Liver (tissue), 9 donors: Measurements from ENCODE around the gene HBE1. TPM values are rescaled to one million over a fixed set of nuclear protein-coding genes. Genes with fewer than 3 reads are reported as not detected.

Source experiments
- DNase-seq: peaks from one replicate; pipeline ENCODE4 v3.0.0-alpha.2; 2017; ENCODE audit warnings: low spot score
- H3K27ac ChIP-seq, 2 donors: one replicate each; pipeline ENCODE4 v1.7.0; 2013; ENCODE audit warnings: inconsistent platforms in 2 of 2, low read length in 2 of 2, control low read depth in 1 of 2, low read depth in 1 of 2, mild to moderate bottlenecking in 1 of 2
- H3K27me3 ChIP-seq, 4 donors: one replicate each; pipeline versions ENCODE4 v1.6.1 to v1.7.0; 2013; ENCODE audit warnings: low read length in 3 of 4, inconsistent platforms in 1 of 4, mild to moderate bottlenecking in 1 of 4, moderate library complexity in 1 of 4; ENCODE audit not compliant: control insufficient read depth in 4 of 4, insufficient read depth in 4 of 4
- H3K36me3 ChIP-seq, 4 donors: one replicate each; pipeline versions ENCODE4 v1.6.1 to v1.7.0; 2013; ENCODE audit warnings: low read length in 3 of 4, mild to moderate bottlenecking in 3 of 4, low read depth in 1 of 4, moderate library complexity in 1 of 4; ENCODE audit not compliant: control insufficient read depth in 4 of 4, insufficient read depth in 3 of 4
- H3K4me1 ChIP-seq, 4 donors: one replicate each; pipeline versions ENCODE4 v1.6.1 to v1.7.0; 2013; ENCODE audit warnings: low read length in 3 of 4, mild to moderate bottlenecking in 3 of 4, moderate library complexity in 1 of 4; ENCODE audit not compliant: control insufficient read depth in 4 of 4, insufficient read depth in 4 of 4
- H3K4me3 ChIP-seq, 3 donors: one replicate each; pipeline versions ENCODE4 v1.6.1 to v1.7.0; 2013; ENCODE audit warnings: low read length in 3 of 3, control low read depth in 1 of 3, low read depth in 1 of 3, mild to moderate bottlenecking in 1 of 3
- H3K9ac ChIP-seq, 2 donors: one replicate each; pipeline ENCODE4 v1.7.0; 2013; ENCODE audit warnings: low read length in 2 of 2, mild to moderate bottlenecking in 2 of 2, moderate library complexity in 2 of 2, control low read depth in 1 of 2, low read depth in 1 of 2
- H3K9me3 ChIP-seq, 4 donors: one replicate each; pipeline versions ENCODE4 v1.6.1 to v1.7.0; 2013; ENCODE audit warnings: low read length in 3 of 4; ENCODE audit not compliant: control insufficient read depth in 4 of 4
- FOXA2 ChIP-seq: IDR thresholded peaks from 2 replicates; pipeline ENCODE4 v1.6.1; 2016; ENCODE audit warnings: antibody characterized with exemption
- GABPA ChIP-seq, 2 donors: IDR thresholded peaks in 1 of 2; conservative IDR thresholded peaks in 1 of 2; 2 replicates each; pipeline ENCODE4 v1.6.1; 2016; ENCODE audit warnings: antibody characterized with exemption in 2 of 2, mild to moderate bottlenecking in 1 of 2, moderate library complexity in 1 of 2
- HNF4G ChIP-seq: IDR thresholded peaks from 2 replicates; pipeline ENCODE4 v1.6.1; 2016; ENCODE audit warnings: antibody characterized with exemption
- NR2F2 ChIP-seq: IDR thresholded peaks from 2 replicates; pipeline ENCODE4 v1.6.1; 2016; ENCODE audit warnings: antibody characterized with exemption
- REST ChIP-seq: IDR thresholded peaks from 2 replicates; pipeline ENCODE4 v1.6.1; 2016; ENCODE audit warnings: antibody characterized with exemption, mild to moderate bottlenecking
- RXRA ChIP-seq, 2 donors: IDR thresholded peaks; 2 replicates each; pipeline ENCODE4 v1.6.1; 2017 to 2018; ENCODE audit warnings: antibody characterized with exemption in 2 of 2, mild to moderate bottlenecking in 1 of 2
- SP1 ChIP-seq: IDR thresholded peaks from 2 replicates; pipeline ENCODE4 v1.6.1; 2018; ENCODE audit warnings: antibody characterized with exemption, mild to moderate bottlenecking
- TAF1 ChIP-seq: conservative IDR thresholded peaks from 2 replicates; pipeline ENCODE4 v1.6.1; 2016; ENCODE audit warnings: antibody characterized with exemption, mild to moderate bottlenecking
- WGBS: extraction: QIAGEN DNeasy Blood & Tissue Kit; methylation state at CpG from one replicate; pipeline ENCODE4 v1.1.7; 2013; 5-methylcytosine and 5-hydroxymethylcytosine counted together
- polyA plus RNA-seq, 2 donors: library from polyadenylated mRNA; stranded (reverse) in 1 of 2; unstranded in 1 of 2; fragments of 200-250 nt in 1 of 2; fragments of >200 nt in 1 of 2; fragmentation: Nextera tagmentation in 1 of 2; extraction: Ambion mirVana in 1 of 2; gene quantifications; one replicate each; pipeline versions ENCODE4 v1.2.1 to v1.2.3, GENCODE V29; 2013 to 2015
- total RNA-seq, 2 donors: library from RNA; depleted of rRNA; stranded (reverse); fragments of >200 nt; gene quantifications; one replicate each; pipeline ENCODE4 v1.2.3, GENCODE V29; 2014
- TF ChIP-seq, protein P1 (sequence below): IDR thresholded peaks from 2 replicates; pipeline ENCODE4 v1.6.1; 2016; ENCODE audit warnings: antibody characterized with exemption
- donor health status: healthy.
- donor health status: healthy.
- donor health status: healthy.
- donor health status: healthy.
- donor health status: healthy.

HBE1 gene
- total and polyA plus RNA-seq, 4 donors, result 82.7 TPM; not detected in 3

DNA sequence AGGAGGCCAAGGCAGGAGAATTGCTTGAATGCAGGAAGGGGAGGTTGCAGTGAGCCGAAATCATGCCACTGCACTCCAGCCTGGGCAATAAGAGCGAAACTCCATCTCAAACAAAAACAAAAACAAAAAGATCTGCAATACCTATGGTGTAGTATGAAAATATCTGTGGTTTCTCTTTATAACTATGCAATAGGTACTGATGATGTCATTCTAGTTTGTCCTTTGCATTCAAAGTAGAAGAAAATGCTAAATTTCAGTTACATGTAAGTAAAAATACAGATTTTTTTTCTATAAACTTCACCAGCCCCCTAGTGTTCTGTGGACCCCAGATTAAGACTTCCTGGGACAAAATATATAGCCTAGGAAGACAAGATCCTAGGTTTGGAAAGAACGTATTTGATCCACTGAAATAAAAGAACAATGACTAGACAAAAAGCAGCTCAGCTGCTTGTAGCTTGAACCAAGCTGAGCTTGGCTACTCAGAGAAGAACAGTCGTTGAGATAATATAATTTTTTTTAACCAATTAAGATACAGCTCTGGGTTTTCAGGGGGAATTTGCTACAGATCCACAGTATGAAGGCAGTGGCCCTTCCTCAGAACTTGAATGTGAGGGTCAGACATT is 2.8 kb upstream of the HBE1 start:
- Histone ChIP-seq H3K9ac (no peak overlapping the region), H3K9me3 (no peaks in the 10 kb centered on the region), H3K4me3 (no peak overlapping the region), H3K27ac (no peak overlapping the region), H3K4me1 (no peaks in the 10 kb centered on the region), H3K36me3 (no peaks in the 10 kb centered on the region), H3K27me3 (peaks cover 0 to 6% (median 0%) of the 10 kb centered on the region in 4 donors)
- no peak for DNase-seq
- WGBS, result 67% methylated on average over 4 of the region's 4 CpGs
- TF ChIP-seq TAF1 (no peak), FOXA2 (no peak), HNF4G (no peak), NR2F2 (no peak), RXRA (IDR thresholded peaks at IDR 0.05) (no peak), GABPA (IDR thresholded peaks at IDR 0.05 in 1 of 2, conservative IDR thresholded peaks at IDR 0.05 in 1 of 2) (no peak)
- TF ChIP-seq, protein P1, sequence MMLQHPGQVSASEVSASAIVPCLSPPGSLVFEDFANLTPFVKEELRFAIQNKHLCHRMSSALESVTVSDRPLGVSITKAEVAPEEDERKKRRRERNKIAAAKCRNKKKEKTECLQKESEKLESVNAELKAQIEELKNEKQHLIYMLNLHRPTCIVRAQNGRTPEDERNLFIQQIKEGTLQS, result no peak

GRCh38 chr11:5267033-5267563 is 2.6 kb downstream of the HBE1 start:
- no peak overlapping the region for H3K9ac ChIP-seq
- no peaks in the 10 kb centered on the region for H3K4me1 ChIP-seq
- no peak overlapping the region for H3K27ac ChIP-seq
- H3K9me3 ChIP-seq, result no peaks in the 10 kb centered on the region
- TF ChIP-seq SP1, result no peak
- no peaks in the 10 kb centered on the region for H3K36me3 ChIP-seq
- WGBS, result 77% methylated on average over 2 of the region's 2 CpGs
- DNase-seq, result no peak
- H3K4me3 ChIP-seq, result no peak overlapping the region
- peaks cover 0 to 4% (median 0%) of the 10 kb centered on the region in 4 donors for H3K27me3 ChIP-seq

DNA sequence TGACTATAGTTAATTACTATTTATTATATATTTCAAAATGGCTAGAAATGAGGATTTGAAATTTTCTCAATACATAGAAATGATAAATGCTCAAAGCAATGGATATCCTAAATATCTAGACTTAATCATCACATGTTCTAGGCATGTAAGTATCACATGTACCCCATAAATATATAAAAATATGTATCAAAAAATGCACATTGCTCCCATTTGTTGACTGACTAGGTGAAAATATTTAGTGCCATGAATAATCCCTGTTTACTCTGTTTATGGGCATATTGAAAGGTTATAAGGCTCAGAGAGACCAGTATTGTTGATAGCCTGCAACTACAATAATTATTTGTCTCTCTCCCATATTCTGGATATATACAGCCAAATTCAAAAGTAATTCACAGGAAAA is 3.1 kb downstream of the HBE1 start:
- no peak overlapping the region for H3K4me3 ChIP-seq
- H3K4me1 ChIP-seq, result no peaks in the 10 kb centered on the region
- no peaks in the 10 kb centered on the region for H3K9me3 ChIP-seq
- no peak for DNase-seq
- peaks cover 0 to 4% (median 0%) of the 10 kb centered on the region in 4 donors for H3K27me3 ChIP-seq
- H3K27ac ChIP-seq, result no peak overlapping the region
- no peaks in the 10 kb centered on the region for H3K36me3 ChIP-seq
- no peak for TF ChIP-seq SP1
- no peak for TF ChIP-seq REST
- TF ChIP-seq, protein P1, result no peak
- H3K9ac ChIP-seq, result no peak overlapping the region
